Epithelial cell of proximal tubule (primary cell): ENCODE results near the gene MIDN. TPM values are rescaled to one million over a fixed set of nuclear protein-coding genes. Genes with fewer than 3 reads are reported as not detected.

Experiments used
- DNase-seq: peaks from one replicate; pipeline ENCODE4 v3.0.0-alpha.2; 2011; ENCODE audit warnings: low read depth
- H3K4me3 ChIP-seq: 2 replicates; pipeline ENCODE4 v1.5.1; 2011; ENCODE audit warnings: low read depth, mild to moderate bottlenecking, low read length
- CTCF ChIP-seq: conservative IDR thresholded peaks from 2 replicates; pipeline ENCODE4 v1.5.1; 2012; ENCODE audit warnings: low read depth, mild to moderate bottlenecking, low read length
- total RNA-seq: library from RNA; depleted of rRNA; stranded (reverse); fragments of >200 nt; gene quantifications from 2 replicates; pipeline ENCODE4 v1.2.3, GENCODE V29; 2015

Gene MIDN
- total RNA-seq, 1 donor from 2014 or later = 66.3 TPM

GRCh38 chr19:1263188-1263587, 14.8 kb downstream of the MIDN start:
- DNase-seq = no peak
- no peak overlapping the region for H3K4me3 ChIP-seq
- no peak for TF ChIP-seq CTCF

- H3K4me3 ChIP-seq = no peak overlapping the region
- no peak for DNase-seq
- no peak for TF ChIP-seq CTCF
Measured at GRCh38 chr19:1264801-1265614, 16.6 kb downstream of the MIDN start.

GRCh38 chr19:1265615-1266128, 17.3 kb downstream of the MIDN start:
- no peak for TF ChIP-seq CTCF
- H3K4me3 ChIP-seq = peak overlapping the region; percentile 58
- DNase-seq = no peak

- TF ChIP-seq CTCF = no peak
- DNase-seq = no peak
- peak overlapping the region; percentile 58 for H3K4me3 ChIP-seq
Measured at GRCh38 chr19:1266129-1266915, 17.9 kb downstream of the MIDN start.

GRCh38 chr19:1266916-1267476, 18.6 kb downstream of the MIDN start:
- no peak for DNase-seq
- peak overlapping the region; percentile 58 for H3K4me3 ChIP-seq
- peak; percentile 74 for TF ChIP-seq CTCF

GRCh38 chr19:1267477-1268225, 19.3 kb downstream of the MIDN start:
- TF ChIP-seq CTCF = no peak
- DNase-seq = no peak
- peak overlapping the region; percentile 58 for H3K4me3 ChIP-seq
